GM20000 (cell line): Measurements from ENCODE around the gene SMIM13.

Experiments
- DNase-seq: peaks from one replicate; pipeline ENCODE4 v3.0.0; 2012; ENCODE audit warnings: low spot score
- CTCF ChIP-seq: IDR thresholded peaks from 2 replicates; pipeline ENCODE4 v1.5.1; 2012; ENCODE audit warnings: mild to moderate bottlenecking, control low read depth; ENCODE audit errors: extremely low read depth, missing control alignments

SMIM13 gene

DNA sequence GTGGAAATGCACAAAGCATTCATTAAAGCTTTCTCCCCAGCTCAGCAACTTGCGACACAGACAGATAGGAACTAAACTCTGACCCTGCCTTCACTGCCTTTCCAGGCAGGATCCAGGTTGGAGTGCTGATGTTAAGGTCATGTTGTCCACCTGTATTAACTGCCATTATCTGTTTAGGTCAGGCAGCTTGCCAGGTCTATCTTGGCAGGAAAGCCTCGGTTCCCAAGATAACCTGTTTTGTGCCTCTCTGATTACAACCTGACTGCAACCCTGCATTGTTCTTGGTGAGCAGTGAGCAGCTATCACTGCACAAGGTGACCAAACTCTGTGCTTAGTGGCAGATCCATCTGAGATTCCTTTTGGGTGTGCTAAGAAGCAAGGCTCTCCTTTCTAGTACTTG is 26.3 kb upstream of the SMIM13 start:
- DNase-seq = no peak
- TF ChIP-seq CTCF = no peak

DNA sequence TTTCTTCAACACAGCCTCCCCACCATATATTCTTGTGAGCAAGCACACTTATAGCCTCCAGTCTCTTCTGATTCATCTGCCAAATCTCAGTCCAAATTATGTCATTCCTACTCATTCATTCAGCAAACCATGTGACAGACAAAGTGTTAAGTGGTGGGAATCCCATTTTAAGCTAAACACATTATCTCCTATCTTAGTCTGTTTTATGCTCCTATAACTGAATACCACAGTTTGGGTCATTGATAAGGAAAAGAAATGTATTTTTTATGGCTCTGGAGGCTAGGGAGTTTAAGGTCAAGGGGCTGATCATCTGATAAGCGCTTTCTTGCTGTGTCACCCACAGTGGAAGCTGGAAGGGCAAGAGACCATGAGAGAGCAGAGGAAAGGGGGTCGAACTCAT is 23.9 kb upstream of the SMIM13 start:
- no peak for DNase-seq
- no peak for TF ChIP-seq CTCF

GRCh38 chr6:11072101-11072500 is 21.5 kb upstream of the SMIM13 start:
- no peak for TF ChIP-seq CTCF
- no peak for DNase-seq

GRCh38 chr6:11076540-11076939 is 17.1 kb upstream of the SMIM13 start:
- TF ChIP-seq CTCF = no peak
- DNase-seq = no peak

DNA sequence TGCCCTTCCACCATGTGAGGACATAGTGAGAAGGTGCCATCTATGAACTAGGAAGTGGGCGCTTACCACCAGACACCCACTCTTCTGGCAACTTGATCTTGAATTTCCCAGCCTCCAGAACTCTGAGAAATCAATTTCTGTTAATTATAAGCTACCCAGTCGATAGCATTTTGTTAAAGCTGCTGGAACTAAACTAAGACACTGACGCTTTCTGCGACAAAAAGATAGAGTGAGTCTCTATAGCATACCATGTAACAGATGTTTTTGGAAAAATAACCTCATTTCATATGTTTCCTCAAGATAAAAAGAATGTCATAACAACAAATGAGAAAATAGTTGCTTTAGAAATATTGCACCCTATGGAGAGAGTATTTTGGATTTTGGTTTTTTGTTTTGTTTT is 15.4 kb upstream of the SMIM13 start:
- no peak for TF ChIP-seq CTCF
- DNase-seq = no peak

DNA sequence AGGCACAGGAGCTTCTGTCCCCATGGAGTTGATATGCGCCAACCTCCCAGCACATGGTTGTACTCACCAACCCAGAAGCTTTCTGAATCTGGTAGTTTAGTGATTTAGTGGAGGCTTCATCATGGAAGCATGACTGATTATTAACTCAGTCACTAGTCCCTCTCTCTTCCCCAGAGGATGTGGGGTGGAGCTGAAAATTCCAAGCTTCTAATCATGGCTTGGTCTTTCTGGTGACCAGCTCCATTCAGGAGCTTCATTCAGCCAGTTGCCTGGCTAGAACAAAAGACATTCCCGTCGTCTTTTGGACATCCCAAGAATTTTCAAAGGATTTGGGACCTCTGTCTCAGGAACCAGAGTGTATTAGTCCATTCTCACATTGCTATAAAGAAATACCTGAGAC is 13.3 kb upstream of the SMIM13 start:
- TF ChIP-seq CTCF = no peak

DNA sequence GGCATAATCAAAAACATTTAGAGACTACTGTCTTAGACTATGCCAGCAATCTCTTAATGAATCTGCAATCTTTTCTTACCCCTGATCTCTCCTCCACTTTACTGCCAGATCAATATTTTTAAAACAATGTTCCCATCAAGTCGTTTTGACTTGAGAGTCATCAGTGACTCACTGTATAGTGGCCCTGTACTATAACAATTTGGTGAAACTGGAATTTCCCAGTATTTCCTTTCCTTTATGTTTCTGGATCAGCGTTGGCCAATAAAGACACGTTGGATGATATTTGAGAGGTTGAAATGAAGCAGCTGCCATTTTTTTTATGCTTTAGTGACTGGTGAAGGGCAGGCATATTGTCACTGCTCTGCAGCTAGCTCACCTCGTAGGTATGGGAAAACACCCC is 10.1 kb upstream of the SMIM13 start:
- no peak for DNase-seq
- TF ChIP-seq CTCF = no peak

More for the DNA sequence above, 13.3 kb upstream of the SMIM13 start:
- no peak for DNase-seq

- TF ChIP-seq CTCF = no peak
- DNase-seq = no peak
These were observed 9.7 kb upstream of the SMIM13 start for GRCh38 chr6:11083956-11084355.
